ENCODE results near the gene MTA1.

The MTA1 gene

GRCh38 chr14:105419195-105420091 lies at the start of gene MTA1:
Gene MTA1, plus strand, starts transcription at chr14:105419827. Its CDS starts 209 bp downstream, at chr14:105420036.
- FAIRE-seq: no peak

GRCh38 chr14:105374389-105374788 lies 45.2 kb upstream of the MTA1 start:
- FAIRE-seq: no peak

GRCh38 chr14:105375635-105376057 lies 44.0 kb upstream of the MTA1 start:
- FAIRE-seq: no peak

- no peak for FAIRE-seq
These were observed 42.8 kb upstream of the MTA1 start for GRCh38 chr14:105376521-105377440.

- no peak for FAIRE-seq
These were observed 42.0 kb upstream of the MTA1 start for GRCh38 chr14:105377555-105378182.

- FAIRE-seq: no peak
These were observed 41.4 kb upstream of the MTA1 start for GRCh38 chr14:105378199-105378598.

GRCh38 chr14:105378873-105379685 lies 40.5 kb upstream of the MTA1 start:
- no peak for FAIRE-seq

- no peak for FAIRE-seq
These were observed 39.7 kb upstream of the MTA1 start for GRCh38 chr14:105379946-105380345.

- FAIRE-seq: no peak
These were observed 38.9 kb upstream of the MTA1 start for GRCh38 chr14:105380756-105381155.

- no peak for FAIRE-seq
These were observed 37.9 kb upstream of the MTA1 start for GRCh38 chr14:105381446-105382342.

GRCh38 chr14:105382343-105383082 lies 37.1 kb upstream of the MTA1 start:
- no peak for FAIRE-seq

- no peak for FAIRE-seq
These were observed 36.4 kb upstream of the MTA1 start for GRCh38 chr14:105383083-105383730.

GRCh38 chr14:105384041-105384557 lies 35.5 kb upstream of the MTA1 start:
- no peak for FAIRE-seq

GRCh38 chr14:105384605-105385321 lies 34.9 kb upstream of the MTA1 start:
- no peak for FAIRE-seq

GRCh38 chr14:105385322-105385637 lies 34.3 kb upstream of the MTA1 start:
- no peak for FAIRE-seq

GRCh38 chr14:105385698-105386365 lies 33.8 kb upstream of the MTA1 start:
- no peak for FAIRE-seq

GRCh38 chr14:105386581-105387529 lies 32.8 kb upstream of the MTA1 start:
- no peak for FAIRE-seq

Data from islet of Langerhans (tissue), 1 donor.